Keratinocyte (primary cell): ENCODE results near the gene MT1E. TPM values are rescaled to one million over a fixed set of nuclear protein-coding genes. Genes with fewer than 3 reads are reported as not detected.
"Not testable (repeated sequence)": the region's sequence is repeated elsewhere in the genome, so short reads cannot be mapped to it uniquely, and the experiment has no call there.

Experiments used
- DNase-seq: peaks from one replicate; pipeline ENCODE4 v3.0.0-alpha.2; 2011; ENCODE audit warnings: low read depth, missing footprints, low spot score
- FAIRE-seq: peaks from 2 replicates; lab custom pipeline; 2011; peaks lifted over from hg19 to GRCh38; lab: Jason Lieb, UNC
- H2AFZ ChIP-seq: 2 replicates; pipeline ENCODE4 v1.6.0; 2012; ENCODE audit warnings: low read length, control low read depth, inconsistent platforms; ENCODE audit not compliant: control insufficient read depth
- H3K27ac ChIP-seq: 2 replicates; pipeline ENCODE4 v1.5.1; 2011; ENCODE audit warnings: low read length; ENCODE audit not compliant: control insufficient read depth, insufficient read depth
- H3K27me3 ChIP-seq: 3 replicates; pipeline ENCODE4 v1.6.0; 2011; ENCODE audit warnings: low read length; ENCODE audit not compliant: control insufficient read depth, insufficient read depth; ENCODE audit errors: extremely low read depth
- H3K36me3 ChIP-seq, 2 experiments: 2 replicates in 1 of 2; 3 replicates in 1 of 2; pipeline ENCODE4 v1.5.1; 2011; ENCODE audit warnings: low read length in 2 of 2, mild to moderate bottlenecking in 1 of 2; ENCODE audit not compliant: control insufficient read depth in 2 of 2, insufficient read depth in 2 of 2; ENCODE audit errors: extremely low read depth in 1 of 2
- H3K4me1 ChIP-seq: 3 replicates; pipeline ENCODE4 v1.5.1; 2011; ENCODE audit warnings: low read length; ENCODE audit not compliant: control insufficient read depth, insufficient read depth; ENCODE audit errors: extremely low read depth
- H3K4me2 ChIP-seq: 3 replicates; pipeline ENCODE4 v1.6.0; 2011; ENCODE audit warnings: low read depth, low read length; ENCODE audit not compliant: control insufficient read depth, insufficient read depth; ENCODE audit errors: extremely low read depth
- H3K4me3 ChIP-seq, 3 experiments: fragments of 200-600 bp in 1 of 3; sonication (generic) in 1 of 3; 2 replicates in 2 of 3; 3 replicates in 1 of 3; pipeline ENCODE4 v1.5.1; 2011 to 2016; ENCODE audit warnings: low read length in 3 of 3, mild to moderate bottlenecking in 3 of 3, control low read depth in 2 of 3, inconsistent platforms in 1 of 3, low read depth in 1 of 3, mixed read lengths in 1 of 3, mixed run types in 1 of 3, moderate library complexity in 1 of 3; ENCODE audit not compliant: control insufficient read depth in 2 of 3, insufficient read depth in 2 of 3; ENCODE audit errors: extremely low read depth in 1 of 3
- H3K79me2 ChIP-seq: 2 replicates; pipeline ENCODE4 v1.6.0; 2012; ENCODE audit warnings: low read length; ENCODE audit not compliant: control insufficient read depth, insufficient read depth
- H3K9ac ChIP-seq: 3 replicates; pipeline ENCODE4 v1.6.0; 2011; ENCODE audit warnings: low read length; ENCODE audit not compliant: control insufficient read depth, insufficient read depth; ENCODE audit errors: extremely low read depth
- H3K9me1 ChIP-seq: 3 replicates; pipeline ENCODE4 v1.6.0; 2011; ENCODE audit warnings: low read length; ENCODE audit not compliant: control insufficient read depth, insufficient read depth; ENCODE audit errors: extremely low read depth
- H3K9me3 ChIP-seq: 2 replicates; pipeline ENCODE4 v1.5.1; 2012; ENCODE audit warnings: low read depth, low read length; ENCODE audit not compliant: control insufficient read depth
- H4K20me1 ChIP-seq: 3 replicates; pipeline ENCODE4 v1.6.0; 2011; ENCODE audit warnings: low read length; ENCODE audit not compliant: control insufficient read depth, insufficient read depth; ENCODE audit errors: extremely low read depth
- EZH2 ChIP-seq: IDR thresholded peaks from one replicate; pipeline ENCODE4 v1.6.1; 2012; ENCODE audit warnings: inconsistent platforms, mild to moderate bottlenecking, low read length, moderate library complexity
- dilution Hi-C: fragments of 300-500 bp; cut with MboI; formaldehyde crosslinking; loops from one replicate; pipeline ENCODE4 v1.7.0; 2020; ENCODE audit warnings: low sequenced_read_pairs; ENCODE audit not compliant: extremely low pct_ligation_motif_present
- polyA plus RNA-seq, 5 experiments: library from polyadenylated mRNA; depleted of rRNA in 3 of 5; stranded (reverse) in 3 of 5; stranded (forward) in 1 of 5; unstranded in 1 of 5; fragments of >200 nt; gene quantifications; 1 replicate in 1 of 5; 2 replicates in 3 of 5; 3 replicates in 1 of 5; pipeline versions ENCODE4 v1.2.1 to v1.2.3, GENCODE V29; 2011 to 2012; ENCODE audit warnings: missing spikeins in 2 of 5, low read depth in 1 of 5, low replicate concordance in 1 of 5
- TF ChIP-seq, protein P1 (sequence below), 3 experiments: IDR thresholded peaks in 1 of 3; conservative IDR thresholded peaks in 1 of 3; optimal IDR thresholded peaks in 1 of 3; 2 replicates in 2 of 3; 3 replicates in 1 of 3; pipeline versions ENCODE3 to v1.5.1; 2011; ENCODE audit warnings: low read length in 3 of 3, mild to moderate bottlenecking in 3 of 3, moderate library complexity in 2 of 3, control low read depth in 1 of 3, inconsistent platforms in 1 of 3; ENCODE audit not compliant: insufficient read depth in 2 of 3; ENCODE audit errors: extremely low read depth in 1 of 3

MT1E gene
- polyA plus RNA-seq, 1 donor (not counting 4 experiments of a cell fraction or from before 2014, with no cell fraction given), result 394 TPM

DNA sequence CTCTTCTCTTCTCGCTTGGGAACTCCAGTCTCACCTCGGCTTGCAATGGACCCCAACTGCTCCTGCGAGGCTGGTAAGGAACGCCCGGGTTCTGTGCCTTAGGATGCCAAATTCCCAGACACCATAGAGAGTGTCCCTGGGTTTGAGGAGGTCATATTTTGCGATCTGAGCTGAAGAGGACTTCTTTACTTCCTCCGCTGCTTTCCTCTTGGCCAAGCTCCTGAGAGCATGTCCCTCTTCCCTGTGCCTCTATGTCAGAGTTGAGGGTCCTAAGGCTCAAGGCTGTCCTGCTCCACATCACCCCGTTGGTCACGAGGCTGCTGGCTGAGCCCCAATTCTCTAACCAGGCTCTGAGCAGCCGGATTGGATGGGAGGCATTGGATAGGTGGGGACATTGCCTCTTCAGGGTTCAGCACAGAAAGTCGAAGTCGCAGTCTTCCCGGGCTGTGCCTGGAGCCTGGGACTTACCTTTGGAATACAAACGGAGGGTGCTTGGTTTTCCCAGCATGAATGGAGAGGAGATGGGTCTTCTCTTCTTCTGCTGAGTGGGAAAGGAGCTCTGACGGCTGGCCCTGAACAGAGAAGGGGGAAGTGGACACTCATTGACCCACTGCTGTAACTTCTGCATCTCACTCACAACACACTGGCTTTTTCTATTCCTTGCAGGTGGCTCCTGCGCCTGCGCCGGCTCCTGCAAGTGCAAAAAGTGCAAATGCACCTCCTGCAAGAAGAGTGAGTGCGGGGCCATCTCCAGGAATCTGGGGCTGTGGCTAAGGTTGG, 44.4 kb downstream of the MT1E start:
- Histone ChIP-seq H3K79me2 (no peaks in the 10 kb centered on the region), H3K36me3 (no peaks in the 10 kb centered on the region), H2AFZ (no peak overlapping the region), H3K9ac (no peak overlapping the region), H3K9me3 (no peaks in the 10 kb centered on the region), H3K27me3 (peaks cover 36% of the 10 kb centered on the region), H3K27ac (no peak overlapping the region), H3K4me3 (no peak overlapping the region), H3K4me2 (no peak overlapping the region), H3K9me1 (no peaks in the 10 kb centered on the region), H4K20me1 (no peaks in the 10 kb centered on the region), H3K4me1 (peaks cover 14% of the 10 kb centered on the region)
- dilution Hi-C loops, result no loop called here
- TF ChIP-seq EZH2, result no peak
- TF ChIP-seq, protein P1, sequence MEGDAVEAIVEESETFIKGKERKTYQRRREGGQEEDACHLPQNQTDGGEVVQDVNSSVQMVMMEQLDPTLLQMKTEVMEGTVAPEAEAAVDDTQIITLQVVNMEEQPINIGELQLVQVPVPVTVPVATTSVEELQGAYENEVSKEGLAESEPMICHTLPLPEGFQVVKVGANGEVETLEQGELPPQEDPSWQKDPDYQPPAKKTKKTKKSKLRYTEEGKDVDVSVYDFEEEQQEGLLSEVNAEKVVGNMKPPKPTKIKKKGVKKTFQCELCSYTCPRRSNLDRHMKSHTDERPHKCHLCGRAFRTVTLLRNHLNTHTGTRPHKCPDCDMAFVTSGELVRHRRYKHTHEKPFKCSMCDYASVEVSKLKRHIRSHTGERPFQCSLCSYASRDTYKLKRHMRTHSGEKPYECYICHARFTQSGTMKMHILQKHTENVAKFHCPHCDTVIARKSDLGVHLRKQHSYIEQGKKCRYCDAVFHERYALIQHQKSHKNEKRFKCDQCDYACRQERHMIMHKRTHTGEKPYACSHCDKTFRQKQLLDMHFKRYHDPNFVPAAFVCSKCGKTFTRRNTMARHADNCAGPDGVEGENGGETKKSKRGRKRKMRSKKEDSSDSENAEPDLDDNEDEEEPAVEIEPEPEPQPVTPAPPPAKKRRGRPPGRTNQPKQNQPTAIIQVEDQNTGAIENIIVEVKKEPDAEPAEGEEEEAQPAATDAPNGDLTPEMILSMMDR (optimal IDR thresholded peaks at IDR 0.05 in 1 of 3, IDR thresholded peaks at IDR 0.05 in 1 of 3, conservative IDR thresholded peaks at IDR 0.05 in 1 of 3; ENCODE audit: extremely low read depth in 1 of 3, insufficient read depth in 2 of 3, low read length in 3 of 3), result no peak
- no peak for DNase-seq
- FAIRE-seq, result no peak

DNA sequence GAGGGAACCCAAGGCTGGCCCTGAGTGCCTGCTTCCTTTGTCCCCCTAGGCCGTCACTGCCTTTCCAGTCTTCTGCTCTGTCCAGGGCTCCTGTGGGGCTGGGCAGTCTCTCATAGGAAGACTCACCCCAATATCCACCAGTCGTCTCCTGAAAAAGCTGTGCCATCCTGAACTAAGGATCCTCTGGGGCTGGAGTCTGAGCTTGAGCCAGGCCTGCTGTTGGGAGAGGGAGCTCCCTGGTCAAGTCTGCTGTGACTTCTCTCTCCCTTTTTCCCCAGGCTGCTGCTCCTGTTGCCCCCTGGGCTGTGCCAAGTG, 45.0 kb downstream of the MT1E start:
- H3K4me2 ChIP-seq, result no peak overlapping the region
- DNase-seq (no peak), FAIRE-seq (no peak)
- dilution Hi-C loops, result no loop called here
- H3K4me3 ChIP-seq, result no peak overlapping the region
- H3K4me1 ChIP-seq, result peaks cover 14% of the 10 kb centered on the region
- no peak overlapping the region for H2AFZ ChIP-seq
- H3K9ac ChIP-seq, result no peak overlapping the region
- H4K20me1 ChIP-seq, result no peaks in the 10 kb centered on the region
- peaks cover 36% of the 10 kb centered on the region for H3K27me3 ChIP-seq
- H3K9me1 ChIP-seq, result no peaks in the 10 kb centered on the region
- TF ChIP-seq, protein P1 (optimal IDR thresholded peaks at IDR 0.05 in 1 of 3, IDR thresholded peaks at IDR 0.05 in 1 of 3, conservative IDR thresholded peaks at IDR 0.05 in 1 of 3; ENCODE audit: extremely low read depth in 1 of 3, insufficient read depth in 2 of 3, low read length in 3 of 3), result no peak
- no peak for TF ChIP-seq EZH2
- no peaks in the 10 kb centered on the region for H3K36me3 ChIP-seq
- no peak overlapping the region for H3K27ac ChIP-seq
- H3K9me3 ChIP-seq, result no peaks in the 10 kb centered on the region
- no peaks in the 10 kb centered on the region for H3K79me2 ChIP-seq

DNA sequence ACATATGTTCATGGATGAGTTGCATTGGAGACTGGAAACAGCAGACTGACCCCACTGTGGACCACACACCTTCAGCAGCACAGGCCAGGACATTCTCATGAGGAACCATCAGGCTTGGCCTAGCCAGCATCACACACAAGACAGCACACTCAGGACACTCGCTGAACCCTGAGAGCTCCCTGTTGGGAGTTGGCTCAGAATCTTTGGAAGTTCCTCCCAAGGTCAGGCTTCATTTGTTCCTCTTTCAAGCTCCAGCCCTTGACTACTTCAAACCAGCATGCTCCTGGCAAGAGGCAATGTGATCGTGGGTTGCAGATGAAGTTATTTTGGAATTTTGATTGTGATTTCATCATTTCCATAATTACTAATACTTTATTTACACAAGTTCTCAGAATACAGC, 46.1 kb downstream of the MT1E start:
- H3K4me2 ChIP-seq, H3K9me1 ChIP-seq, H3K9ac ChIP-seq, H3K36me3 ChIP-seq, H4K20me1 ChIP-seq, H2AFZ ChIP-seq, H3K27ac ChIP-seq, DNase-seq, dilution Hi-C loops, H3K4me3 ChIP-seq, H3K79me2 ChIP-seq, H3K9me3 ChIP-seq: not testable (repeated sequence)
- peak; percentile 86 for FAIRE-seq
- Histone ChIP-seq H3K4me1 (peaks cover 14% of the 10 kb centered on the region), H3K27me3 (peaks cover 36% of the 10 kb centered on the region)

DNA sequence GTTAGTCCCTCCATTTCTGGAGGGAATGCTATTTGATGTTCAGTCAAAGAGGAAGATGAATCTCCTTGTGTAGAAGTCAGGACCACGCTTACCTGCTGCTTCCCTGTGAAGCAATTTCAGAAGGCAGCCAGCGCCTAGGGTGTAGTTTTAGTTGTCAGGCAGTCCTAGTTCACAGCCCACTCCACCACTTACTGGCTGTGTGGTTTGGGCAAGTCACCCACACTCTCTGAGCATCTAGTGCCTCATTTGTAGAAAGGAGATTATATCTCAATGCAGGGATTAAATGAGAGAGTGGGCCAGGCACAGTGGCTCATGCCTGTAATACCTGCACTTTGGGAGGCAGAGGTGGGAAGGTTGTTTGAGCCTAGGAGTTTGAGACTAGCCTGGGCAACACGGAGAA, 46.6 kb downstream of the MT1E start:
- FAIRE-seq, H3K4me2 ChIP-seq, dilution Hi-C loops: not testable (repeated sequence)

More for the DNA sequence above, 46.6 kb downstream of the MT1E start:
- not testable (repeated sequence) for H2AFZ ChIP-seq, H3K27ac ChIP-seq, H4K20me1 ChIP-seq, H3K9me1 ChIP-seq, H3K9ac ChIP-seq, H3K9me3 ChIP-seq, H3K4me3 ChIP-seq, H3K36me3 ChIP-seq, DNase-seq, H3K79me2 ChIP-seq
- Histone ChIP-seq H3K27me3 (peaks cover 34% of the 10 kb centered on the region), H3K4me1 (peaks cover 14% of the 10 kb centered on the region)
